H1 (cell line): ENCODE data around the gene TMEM273. TPM values are rescaled to one million over a fixed set of nuclear protein-coding genes. Genes with fewer than 3 reads are reported as not detected.

Experiments
- CTCF ChIA-PET: fragments of 300-600 bp; sonication (Branson Sonifier 250); formaldehyde crosslinking; loops from one replicate; lab custom pipeline; 2021; ENCODE audit not compliant: partially characterized antibody; lab: Charles Lee
- POLR2A ChIA-PET: fragments of 300-600 bp; sonication (Branson Sonifier 250); formaldehyde crosslinking; loops from one replicate; lab custom pipeline; 2021; ENCODE audit warnings: inconsistent platforms; ENCODE audit not compliant: partially characterized antibody; lab: Charles Lee
- DNase-seq, 2 experiments: peaks; one replicate each; pipeline versions ENCODE4 v3.0.0 to v3.0.0-alpha.2; 2010 to 2022; ENCODE audit warnings: low spot score in 2 of 2, low read depth in 1 of 2, mixed read lengths in 1 of 2
- FAIRE-seq: peaks from 2 replicates; lab custom pipeline; 2011; peaks lifted over from hg19 to GRCh38; lab: Jason Lieb, UNC
- H2AFZ ChIP-seq: 2 replicates; pipeline ENCODE4 v1.8.1; 2012; ENCODE audit warnings: low read length, inconsistent platforms
- H2AK5ac ChIP-seq: 2 replicates; pipeline ENCODE4 v1.6.1; 2013; ENCODE audit warnings: low read depth, low read length
- H2BK120ac ChIP-seq: replicated peaks from 2 replicates; pipeline ENCODE3; 2013; ENCODE audit warnings: low read depth, low read length, inconsistent platforms
- H2BK12ac ChIP-seq: 2 replicates; pipeline ENCODE4 v1.6.1; 2013; ENCODE audit warnings: low read depth, low read length
- H2BK15ac ChIP-seq: 2 replicates; pipeline ENCODE4 v1.6.1; 2013; ENCODE audit warnings: low read length
- H2BK20ac ChIP-seq: 2 replicates; pipeline ENCODE4 v1.6.1; 2013; ENCODE audit warnings: low read length
- H2BK5ac ChIP-seq: 2 replicates; pipeline ENCODE4 v1.6.1; 2013; ENCODE audit warnings: low read depth, low read length
- H3K14ac ChIP-seq: 2 replicates; pipeline ENCODE4 v1.6.1; 2013; ENCODE audit warnings: inconsistent platforms; ENCODE audit not compliant: insufficient read length
- H3K18ac ChIP-seq: 2 replicates; pipeline ENCODE4 v1.6.1; 2013; ENCODE audit warnings: low read length; ENCODE audit errors: extremely low read depth
- H3K23ac ChIP-seq: 2 replicates; pipeline ENCODE4 v1.6.1; 2013; ENCODE audit warnings: inconsistent platforms; ENCODE audit not compliant: insufficient read length
- H3K23me2 ChIP-seq: 2 replicates; pipeline ENCODE4 v1.6.1; 2013; ENCODE audit warnings: low read depth, low read length
- H3K27ac ChIP-seq: 2 replicates; pipeline ENCODE4 v1.6.1; 2011; ENCODE audit warnings: low read depth, low read length, inconsistent platforms
- H3K27me3 ChIP-seq, 4 experiments: replicated peaks in 1 of 4; 1 replicate in 1 of 4; 2 replicates in 3 of 4; pipeline versions ENCODE4 v1.6.1 to v1.8.1; 2011 to 2013; ENCODE audit warnings: low read length in 3 of 4, mild to moderate bottlenecking in 3 of 4, inconsistent platforms in 2 of 4, mixed read lengths in 2 of 4, moderate library complexity in 1 of 4; ENCODE audit not compliant: control insufficient read depth in 3 of 4, insufficient read depth in 3 of 4; ENCODE audit errors: extremely low read depth in 1 of 4
- H3K36me3 ChIP-seq, 4 experiments: 2 replicates each; pipeline versions ENCODE4 v1.6.1 to v1.8.1; 2011 to 2013; ENCODE audit warnings: mild to moderate bottlenecking in 4 of 4, low read length in 3 of 4, moderate library complexity in 2 of 4, control low read depth in 1 of 4, inconsistent platforms in 1 of 4; ENCODE audit not compliant: insufficient read depth in 4 of 4, control insufficient read depth in 2 of 4
- H3K4ac ChIP-seq: replicated peaks from 2 replicates; pipeline ENCODE3; 2013; ENCODE audit warnings: low read length, low read depth, mixed read lengths, inconsistent platforms; ENCODE audit not compliant: insufficient read length
- H3K4me1 ChIP-seq, 4 experiments: replicated peaks in 1 of 4; 1 replicate in 1 of 4; 2 replicates in 3 of 4; pipeline versions ENCODE4 v1.6.1 to v1.8.1; 2011 to 2013; ENCODE audit warnings: low read length in 3 of 4, inconsistent platforms in 2 of 4, mixed read lengths in 1 of 4; ENCODE audit not compliant: insufficient read depth in 4 of 4, control insufficient read depth in 3 of 4
- H3K4me2 ChIP-seq, 2 experiments: 2 replicates each; pipeline versions ENCODE4 v1.6.1 to v1.8.1; 2011 to 2013; ENCODE audit warnings: low read depth in 2 of 2, low read length in 2 of 2, control low read depth in 1 of 2, inconsistent platforms in 1 of 2, mild to moderate bottlenecking in 1 of 2; ENCODE audit not compliant: insufficient read depth in 1 of 2
- H3K4me3 ChIP-seq, 4 experiments: fragments of 200-600, 300-600 bp in 1 of 4; sonication (generic), shearing (Covaris generic), sonication (Bioruptor Twin) in 1 of 4; 2 replicates each; pipeline versions ENCODE4 v1.5.1 to v1.8.1; 2011 to 2016; ENCODE audit warnings: low read length in 4 of 4, low read depth in 3 of 4, control low read depth in 2 of 4, inconsistent platforms in 2 of 4, mild to moderate bottlenecking in 2 of 4, mixed read lengths in 1 of 4, moderate library complexity in 1 of 4; ENCODE audit not compliant: insufficient read depth in 2 of 4; ENCODE audit errors: extremely low read depth in 1 of 4
- H3K56ac ChIP-seq: replicated peaks from 2 replicates; pipeline ENCODE3; 2013; ENCODE audit warnings: low read depth, mild to moderate bottlenecking, mixed read lengths, low read length, inconsistent platforms; ENCODE audit not compliant: insufficient read length
- H3K79me1 ChIP-seq: 2 replicates; pipeline ENCODE4 v1.6.1; 2013; ENCODE audit warnings: low read depth, low read length, control low read depth
- H3K79me2 ChIP-seq, 2 experiments: 2 replicates each; pipeline versions ENCODE4 v1.6.1 to v1.8.1; 2012 to 2013; ENCODE audit warnings: low read length in 2 of 2, mild to moderate bottlenecking in 2 of 2, inconsistent platforms in 1 of 2; ENCODE audit not compliant: insufficient read depth in 2 of 2, control insufficient read depth in 1 of 2
- H3K9ac ChIP-seq, 4 experiments: replicated peaks in 1 of 4; 1 replicate in 1 of 4; 2 replicates in 3 of 4; pipeline versions ENCODE4 v1.6.1 to v1.8.1; 2011 to 2013; ENCODE audit warnings: low read depth in 3 of 4, low read length in 3 of 4, control low read depth in 2 of 4, mild to moderate bottlenecking in 2 of 4, moderate library complexity in 2 of 4, inconsistent platforms in 1 of 4; ENCODE audit errors: extremely low read depth in 1 of 4
- H3K9me3 ChIP-seq, 2 experiments: 2 replicates each; pipeline versions ENCODE4 v1.6.1 to v1.8.1; 2012 to 2013; ENCODE audit warnings: mild to moderate bottlenecking in 2 of 2, moderate library complexity in 2 of 2, control low read depth in 1 of 2, inconsistent platforms in 1 of 2, low read depth in 1 of 2, low read length in 1 of 2, mixed read lengths in 1 of 2; ENCODE audit not compliant: insufficient read depth in 2 of 2
- H4K20me1 ChIP-seq, 2 experiments: replicated peaks in 1 of 2; 2 replicates each; pipeline versions ENCODE3 to v1.8.1; 2011 to 2013; ENCODE audit warnings: inconsistent platforms in 2 of 2, low read length in 2 of 2, mild to moderate bottlenecking in 1 of 2; ENCODE audit not compliant: insufficient read depth in 2 of 2, control insufficient read depth in 1 of 2
- H4K5ac ChIP-seq: 2 replicates; pipeline ENCODE4 v1.6.1; 2013; ENCODE audit warnings: low read length, low read depth, mixed read lengths, inconsistent platforms; ENCODE audit not compliant: insufficient read length
- H4K8ac ChIP-seq: 2 replicates; pipeline ENCODE4 v1.8.0; 2013; ENCODE audit warnings: mild to moderate bottlenecking, moderate library complexity, low read length, inconsistent platforms; ENCODE audit not compliant: insufficient read depth; ENCODE audit errors: extremely low read depth
- H4K91ac ChIP-seq: replicated peaks from 2 replicates; pipeline ENCODE3; 2013; ENCODE audit warnings: low read length, mixed read lengths, inconsistent platforms; ENCODE audit not compliant: insufficient read length
- WGBS, 2 experiments: shearing (Covaris generic) in 1 of 2; methylation state at CpG; one replicate each; pipeline versions ENCODE4 v1.1.6 to v1.1.7; 2013 to 2015; ENCODE audit warnings: low lambda C conversion rate in 2 of 2, mixed read lengths in 2 of 2, inconsistent platforms in 1 of 2, low coverage in 1 of 2, missing lambda C conversion rate in 1 of 2; ENCODE audit not compliant: insufficient replicate concordance in 2 of 2, insufficient coverage in 1 of 2, insufficient read length in 1 of 2; ENCODE audit errors: extremely low coverage in 1 of 2, missing lambda C conversion rate in 1 of 2; 5-methylcytosine and 5-hydroxymethylcytosine counted together
- polyA plus RNA-seq, 7 experiments: library from polyadenylated mRNA; depleted of rRNA in 3 of 7; stranded (reverse) in 5 of 7; unstranded in 2 of 7; fragments of >200 nt in 5 of 7; fragments of 200-250 nt in 2 of 7; gene quantifications; 1 replicate in 5 of 7; 2 replicates in 1 of 7; 4 replicates in 1 of 7; pipeline versions ENCODE4 v1.2.1 to v1.2.3, GENCODE V29; 2011 to 2013; ENCODE audit warnings: missing spikeins in 2 of 7, mixed read lengths in 2 of 7
- total RNA-seq: library from RNA; stranded (reverse); fragmentation: NEBNext Ultra II Directional; extraction: Animal tissue kit (Norgen Biotek cat#: 25700); gene quantifications from 2 replicates; pipeline ENCODE4 v1.2.1, GENCODE V29; 2021

TMEM273 gene
- total and polyA plus RNA-seq, 2 of the 8 experiments (the other 6 are each of a cell fraction or from before 2014, with no cell fraction given): not detected

GRCh38 chr10:49153971-49154370, 34.2 kb downstream of the TMEM273 start:
- FAIRE-seq: no peak
- no peak overlapping the region for H3K14ac ChIP-seq

More at GRCh38 chr10:49153971-49154370, 34.2 kb downstream of the TMEM273 start:
- Histone ChIP-seq H3K9me3 (no peaks in the 10 kb centered on the region), H2BK15ac (no peak overlapping the region), H4K8ac (no peak overlapping the region), H2BK120ac (no peak overlapping the region), H3K79me1 (no peaks in the 10 kb centered on the region), H2BK12ac (no peak overlapping the region), H3K23ac (no peak overlapping the region), H3K4ac (no peak overlapping the region), H2BK20ac (no peak overlapping the region), H3K23me2 (no peaks in the 10 kb centered on the region), H3K56ac (no peak overlapping the region), H2AK5ac (no peak overlapping the region), H2BK5ac (no peak overlapping the region), H4K91ac (no peak overlapping the region), H3K27ac (no peak overlapping the region), H3K36me3 (no peaks in the 10 kb centered on the region), H3K4me1 (peaks cover 0 to 2% (median 0%) of the 10 kb centered on the region in 4 experiments; a peak in 1 of 7 replicates), H3K27me3 (no peaks in the 10 kb centered on the region), H3K18ac (no peak overlapping the region), H3K79me2 (no peaks in the 10 kb centered on the region), H3K4me3 (no peak overlapping the region), H4K5ac (no peak overlapping the region), H4K20me1 (no peaks in the 10 kb centered on the region), H3K9ac (no peak overlapping the region), H3K4me2 (no peak overlapping the region), H2AFZ (no peak overlapping the region)
- POLR2A ChIA-PET: no interaction called here
- 100% methylated on average over 1 of the region's 1 CpG; no CpG with 5 or more reads in 1 of the 2 experiments for WGBS, 2 experiments
- no peak for DNase-seq
- CTCF ChIA-PET: interaction anchor here (1.2 to 5.0 kb wide), 2 partner anchors 10 to 198 kb away, joined by 3 to 27 read pairs; no protein-coding TSS in a partner anchor
